Measurements from ENCODE around the gene MAP1B. TPM values are rescaled to one million over a fixed set of nuclear protein-coding genes. Genes with fewer than 3 reads are reported as not detected.
A peak's percentile ranks its signal among the peaks of the same experiment; 100 is the strongest.

MAP1B gene
- total RNA-seq, 3 donors from 2014 or later, result 258 to 2,233 (median 271) TPM

GRCh38 chr5:72159501-72159911 lies 52.2 kb downstream of the MAP1B start:
- no peaks in the 10 kb centered on the region for H3K4me1 ChIP-seq
- no peaks in the 10 kb centered on the region for H3K36me3 ChIP-seq
- peak overlapping the region in 1 of 2 donors; percentile 34 for H3K27ac ChIP-seq
- no peaks in the 10 kb centered on the region for H3K9me3 ChIP-seq
- no peaks in the 10 kb centered on the region for H3K27me3 ChIP-seq
- no peak for DNase-seq (ENCODE audit: low spot score in 2 of 2)
- intact Hi-C loops (cut with DNase I; ENCODE audit: low total_unique reads), result no loop called here
- no peak overlapping the region for H3K4me3 ChIP-seq
- TF ChIP-seq CTCF (IDR thresholded peaks at IDR 0.05), result no peak
- TF ChIP-seq POLR2AphosphoS5 (IDR thresholded peaks at IDR 0.05), result no peak
- TF ChIP-seq POLR2A (IDR thresholded peaks at IDR 0.05), result no peak

- H3K9me3 ChIP-seq, result no peaks in the 10 kb centered on the region
- no peak for DNase-seq (ENCODE audit: low spot score in 2 of 2)
- H3K27ac ChIP-seq, result peak overlapping the region; percentile 2 to 36
- H3K36me3 ChIP-seq, result no peaks in the 10 kb centered on the region
- no peaks in the 10 kb centered on the region for H3K4me1 ChIP-seq
- no peaks in the 10 kb centered on the region for H3K27me3 ChIP-seq
- TF ChIP-seq POLR2AphosphoS5 (IDR thresholded peaks at IDR 0.05) (no peak), CTCF (IDR thresholded peaks at IDR 0.05) (no peak), POLR2A (IDR thresholded peaks at IDR 0.05) (no peak)
- intact Hi-C loops (cut with DNase I; ENCODE audit: low total_unique reads), result no loop called here
- H3K4me3 ChIP-seq, result no peak overlapping the region
Observed at GRCh38 chr5:72160329-72160728, 53.1 kb downstream of the MAP1B start.

GRCh38 chr5:72160959-72161358 lies 53.7 kb downstream of the MAP1B start:
- Histone ChIP-seq H3K27ac (peak overlapping the region in 1 of 2 donors; percentile 36), H3K4me3 (no peak overlapping the region), H3K9me3 (no peaks in the 10 kb centered on the region), H3K27me3 (no peaks in the 10 kb centered on the region), H3K36me3 (no peaks in the 10 kb centered on the region), H3K4me1 (no peaks in the 10 kb centered on the region)
- no peak for DNase-seq (ENCODE audit: low spot score in 2 of 2)
- TF ChIP-seq POLR2A (IDR thresholded peaks at IDR 0.05), result no peak
- TF ChIP-seq POLR2AphosphoS5 (IDR thresholded peaks at IDR 0.05), result no peak
- intact Hi-C loops (cut with DNase I; ENCODE audit: low total_unique reads), result no loop called here

GRCh38 chr5:72161951-72162350 lies 54.7 kb downstream of the MAP1B start:
- DNase-seq (ENCODE audit: low spot score in 2 of 2), result no peak
- no peaks in the 10 kb centered on the region for H3K36me3 ChIP-seq
- no peaks in the 10 kb centered on the region for H3K9me3 ChIP-seq
- H3K4me3 ChIP-seq, result no peak overlapping the region
- no peak for TF ChIP-seq CTCF (IDR thresholded peaks at IDR 0.05)
- no peak for TF ChIP-seq POLR2AphosphoS5 (IDR thresholded peaks at IDR 0.05)
- TF ChIP-seq POLR2A (IDR thresholded peaks at IDR 0.05), result no peak
- H3K27ac ChIP-seq, result no peak overlapping the region
- H3K4me1 ChIP-seq, result no peaks in the 10 kb centered on the region
- intact Hi-C loops (cut with DNase I; ENCODE audit: low total_unique reads), result no loop called here
- no peaks in the 10 kb centered on the region for H3K27me3 ChIP-seq

GRCh38 chr5:72163349-72163983 lies 56.2 kb downstream of the MAP1B start:
- Histone ChIP-seq H3K9me3 (no peaks in the 10 kb centered on the region), H3K4me1 (peaks cover 0 to 7% of the 10 kb centered on the region in 2 donors), H3K27ac (no peak overlapping the region), H3K36me3 (no peaks in the 10 kb centered on the region), H3K27me3 (no peaks in the 10 kb centered on the region), H3K4me3 (no peak overlapping the region)
- DNase-seq (ENCODE audit: low spot score in 2 of 2), result no peak
- intact Hi-C loops (cut with DNase I; ENCODE audit: low total_unique reads), result no loop called here
- TF ChIP-seq POLR2AphosphoS5 (IDR thresholded peaks at IDR 0.05), result no peak
- TF ChIP-seq POLR2A (IDR thresholded peaks at IDR 0.05), result no peak
- TF ChIP-seq CTCF (IDR thresholded peaks at IDR 0.05), result no peak
